OCI-LY7 (cell line): Measurements from ENCODE around the gene RCCD1. TPM values are rescaled to one million over a fixed set of nuclear protein-coding genes. Genes with fewer than 3 reads are reported as not detected.

Source experiments
- BruUV-seq: library from RNA; stranded (reverse); fragments of 400-500 nt; replicated peaks from 2 replicates; lab custom pipeline; 2021; lab: Mats Ljungman, UMichigan
- CTCF ChIA-PET: fragments of 300-600 bp; sonication (Branson Sonifier 250); formaldehyde crosslinking; loops from one replicate; lab custom pipeline; 2022; ENCODE audit warnings: antibody characterized with exemption; ENCODE audit not compliant: unreplicated experiment; lab: Charles Lee
- POLR2A ChIA-PET: fragments of 300-600 bp; sonication (Branson Sonifier 250); formaldehyde crosslinking; loops from one replicate; lab custom pipeline; 2022; ENCODE audit warnings: antibody characterized with exemption; lab: Charles Lee
- DNase-seq: peaks from one replicate; pipeline ENCODE4 v3.0.0-alpha.2; 2015; ENCODE audit warnings: low spot score
- H2AFZ ChIP-seq: fragments of 200-600 bp; sonication (generic), shearing (Covaris generic); 2 replicates; pipeline ENCODE4 v1.6.1; 2014; ENCODE audit warnings: mild to moderate bottlenecking, antibody characterized with exemption, low read length, moderate library complexity
- H3K27ac ChIP-seq: fragments of 200-600 bp; sonication (generic); 2 replicates; pipeline ENCODE4 v1.5.1; 2014; ENCODE audit warnings: mixed run types, low read depth, mild to moderate bottlenecking, moderate library complexity, low read length, inconsistent platforms; ENCODE audit not compliant: poor library complexity, severe bottlenecking
- H3K36me3 ChIP-seq: fragments of 200-600 bp; sonication (generic); 2 replicates; pipeline ENCODE4 v1.6.1; 2014; ENCODE audit warnings: mild to moderate bottlenecking, antibody characterized with exemption, low read length, moderate library complexity, mixed read lengths; ENCODE audit not compliant: insufficient read depth
- H3K4me1 ChIP-seq: fragments of 200-600 bp; sonication (generic); 2 replicates; pipeline ENCODE4 v1.5.1; 2014; ENCODE audit warnings: mild to moderate bottlenecking, low read length; ENCODE audit not compliant: insufficient read depth, poor library complexity, severe bottlenecking
- H3K4me2 ChIP-seq: fragments of 200-600 bp; sonication (generic); 2 replicates; pipeline ENCODE4 v1.6.1; 2014; ENCODE audit warnings: mild to moderate bottlenecking, low read length
- H3K4me3 ChIP-seq: fragments of 200-600 bp; sonication (generic); 2 replicates; pipeline ENCODE4 v1.5.1; 2014; ENCODE audit warnings: mild to moderate bottlenecking, low read depth, low read length; ENCODE audit not compliant: poor library complexity, severe bottlenecking
- H3K79me2 ChIP-seq: fragments of 200-600 bp; sonication (generic); 2 replicates; pipeline ENCODE4 v1.6.1; 2016; ENCODE audit warnings: low read depth, mild to moderate bottlenecking, low read length, moderate library complexity, mixed read lengths; ENCODE audit not compliant: insufficient read depth
- H3K9me2 ChIP-seq: fragments of 200-600 bp; sonication (generic); 2 replicates; pipeline ENCODE4 v1.6.1; 2016; ENCODE audit warnings: mild to moderate bottlenecking, low read length, mixed read lengths; ENCODE audit not compliant: insufficient read depth
- H3K9me3 ChIP-seq: fragments of 200-600 bp; sonication (generic); 2 replicates; pipeline ENCODE4 v1.6.1; 2014; ENCODE audit warnings: mild to moderate bottlenecking, mixed run types, low read length, mixed read lengths
- H4K20me1 ChIP-seq: fragments of 200-600 bp; sonication (generic); 2 replicates; pipeline ENCODE4 v1.6.1; 2014; ENCODE audit warnings: mild to moderate bottlenecking, antibody characterized with exemption, low read length, moderate library complexity, mixed read lengths; ENCODE audit not compliant: insufficient read depth
- EZH2phosphoT487 ChIP-seq: fragments of 200-600 bp; sonication (generic); IDR thresholded peaks from 2 replicates; pipeline ENCODE4 v1.6.1; 2018; ENCODE audit warnings: low read depth, borderline replicate concordance, mild to moderate bottlenecking, mixed run types, antibody characterized with exemption, low read length, moderate library complexity, mixed read lengths
- intact Hi-C: fragments of 100-400 bp; cut with micrococcal nuclease; formaldehyde crosslinking; loops from one replicate; pipeline ENCODE4 v1.10.0; 2022; ENCODE audit not compliant: unreplicated experiment
- total RNA-seq, 2 experiments: library from RNA; depleted of rRNA in 1 of 2; stranded (reverse); fragments of >200 nt in 1 of 2; shearing (Covaris generic) in 1 of 2; gene quantifications; 2 replicates each; pipeline ENCODE4 v1.2.3, GENCODE V29; 2014 to 2022
- TF ChIP-seq, protein P1 (sequence below): fragments of 200-600 bp; sonication (generic); conservative IDR thresholded peaks from 2 replicates; pipeline ENCODE4 v1.5.1; 2014; ENCODE audit warnings: mild to moderate bottlenecking, antibody characterized with exemption, low read length, moderate library complexity, mixed read lengths

Gene RCCD1
- total RNA-seq, 2 experiments from 2014 or later, result 77.7 to 84.5 TPM

GRCh38 chr15:90957791-90958190 is 3.1 kb downstream of the RCCD1 start:
- intact Hi-C loops, result loop anchor here (2.0 kb wide), 1 partner anchor 313 kb away; no protein-coding TSS in a partner anchor
- ChIA-PET CTCF (interaction anchor here (0.9 to 1.5 kb wide), 3 partner anchors 22 to 31 kb away, joined by 3 to 8 read pairs (median 5); partner anchors contain the start of gene HDDC3), POLR2A (interaction anchor here (0.6 to 6.1 kb wide), 4 partner anchors 10 to 173 kb away, joined by 3 to 58 read pairs (median 6); partner anchors contain the start of genes HDDC3 and UNC45A)
- no peak for TF ChIP-seq EZH2phosphoT487
- TF ChIP-seq, protein P1, sequence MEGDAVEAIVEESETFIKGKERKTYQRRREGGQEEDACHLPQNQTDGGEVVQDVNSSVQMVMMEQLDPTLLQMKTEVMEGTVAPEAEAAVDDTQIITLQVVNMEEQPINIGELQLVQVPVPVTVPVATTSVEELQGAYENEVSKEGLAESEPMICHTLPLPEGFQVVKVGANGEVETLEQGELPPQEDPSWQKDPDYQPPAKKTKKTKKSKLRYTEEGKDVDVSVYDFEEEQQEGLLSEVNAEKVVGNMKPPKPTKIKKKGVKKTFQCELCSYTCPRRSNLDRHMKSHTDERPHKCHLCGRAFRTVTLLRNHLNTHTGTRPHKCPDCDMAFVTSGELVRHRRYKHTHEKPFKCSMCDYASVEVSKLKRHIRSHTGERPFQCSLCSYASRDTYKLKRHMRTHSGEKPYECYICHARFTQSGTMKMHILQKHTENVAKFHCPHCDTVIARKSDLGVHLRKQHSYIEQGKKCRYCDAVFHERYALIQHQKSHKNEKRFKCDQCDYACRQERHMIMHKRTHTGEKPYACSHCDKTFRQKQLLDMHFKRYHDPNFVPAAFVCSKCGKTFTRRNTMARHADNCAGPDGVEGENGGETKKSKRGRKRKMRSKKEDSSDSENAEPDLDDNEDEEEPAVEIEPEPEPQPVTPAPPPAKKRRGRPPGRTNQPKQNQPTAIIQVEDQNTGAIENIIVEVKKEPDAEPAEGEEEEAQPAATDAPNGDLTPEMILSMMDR, result no peak
- H3K9me2 ChIP-seq, result no peaks in the 10 kb centered on the region
- no peak overlapping the region for H2AFZ ChIP-seq
- H3K36me3 ChIP-seq, result peaks cover 68% of the 10 kb centered on the region
- BruUV-seq, result no TSS peak
- no peak for DNase-seq
- H3K4me1 ChIP-seq, result peaks cover 18% of the 10 kb centered on the region
- peaks cover 12% of the 10 kb centered on the region for H3K79me2 ChIP-seq
- no peaks in the 10 kb centered on the region for H3K9me3 ChIP-seq
- H3K4me3 ChIP-seq, result no peak overlapping the region
- H3K4me2 ChIP-seq, result no peak overlapping the region
- H3K27ac ChIP-seq, result no peak overlapping the region
- H4K20me1 ChIP-seq, result no peaks in the 10 kb centered on the region

DNA sequence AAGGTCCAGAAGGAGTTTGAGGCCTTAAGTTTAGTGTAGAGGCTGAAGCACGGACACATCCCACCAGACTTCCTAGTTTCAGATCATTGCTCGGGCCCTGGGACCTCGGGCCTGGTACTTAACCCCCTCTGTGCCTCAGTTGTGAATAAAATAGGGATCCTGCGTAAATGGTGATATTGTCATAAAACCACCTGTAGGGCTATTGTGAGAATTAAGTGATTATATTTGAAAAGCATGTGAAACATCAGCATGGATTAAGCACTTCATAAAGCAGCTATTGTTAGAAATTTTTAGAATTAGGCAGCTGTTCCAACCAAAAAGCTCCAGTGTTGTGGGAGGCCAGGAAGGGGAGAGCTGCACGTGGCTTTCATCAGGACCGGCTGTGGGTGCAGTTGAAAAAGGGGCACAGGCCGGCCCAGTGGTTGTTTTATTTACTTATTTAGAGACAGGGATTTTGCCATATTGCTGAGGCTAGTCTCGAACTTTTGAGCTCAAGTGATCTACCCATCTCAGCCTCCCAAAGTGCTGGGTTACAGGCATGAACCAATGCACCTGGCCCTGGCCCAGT is 4.4 kb downstream of the RCCD1 start:
- TF ChIP-seq EZH2phosphoT487, result no peak
- TF ChIP-seq, protein P1, result no peak
- ChIA-PET POLR2A (interaction anchor here (0.7 to 6.1 kb wide), 6 partner anchors 25 to 68 kb away, joined by 3 to 58 read pairs (median 6); partner anchors contain the start of genes HDDC3 and UNC45A), CTCF (no interaction called here)
- Histone ChIP-seq H3K4me3 (no peak overlapping the region), H3K27ac (no peak overlapping the region), H3K9me2 (no peaks in the 10 kb centered on the region), H3K9me3 (no peaks in the 10 kb centered on the region), H3K79me2 (peaks cover 12% of the 10 kb centered on the region), H3K4me2 (no peak overlapping the region), H3K36me3 (peaks cover 68% of the 10 kb centered on the region), H2AFZ (no peak overlapping the region), H4K20me1 (no peaks in the 10 kb centered on the region; the same call in 1 of the 2 replicates), H3K4me1 (peaks cover 16% of the 10 kb centered on the region)
- intact Hi-C loops, result no loop called here
- DNase-seq, result no peak
- no TSS peak for BruUV-seq

DNA sequence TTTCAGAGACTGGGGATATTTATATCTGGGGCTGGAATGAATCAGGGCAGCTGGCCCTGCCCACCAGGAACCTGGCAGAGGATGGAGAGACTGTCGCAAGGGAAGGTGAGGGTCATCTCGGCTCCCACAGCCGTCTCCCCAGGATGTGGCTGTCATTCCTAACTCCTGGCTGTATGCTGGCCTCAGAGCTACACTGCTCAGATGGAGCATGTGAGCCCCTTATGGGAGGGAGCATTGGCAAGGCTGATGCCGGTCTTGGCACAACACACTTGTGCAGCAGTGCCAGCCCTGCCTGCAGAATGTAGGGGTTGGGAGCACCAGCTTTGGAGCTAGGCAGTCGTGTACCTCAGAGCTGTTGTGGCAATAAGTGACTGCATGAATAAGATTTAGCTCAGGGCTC is 5.2 kb downstream of the RCCD1 start:
- BruUV-seq, result no TSS peak
- H2AFZ ChIP-seq, result no peak overlapping the region
- ChIA-PET POLR2A (interaction anchor here (1.0 to 2.1 kb wide), 3 partner anchors 27 to 67 kb away, joined by 3 to 5 read pairs (median 4); partner anchors contain the start of gene HDDC3), CTCF (no interaction called here)
- DNase-seq, result no peak
- no peak overlapping the region for H3K27ac ChIP-seq
- H3K4me2 ChIP-seq, result no peak overlapping the region
- TF ChIP-seq, protein P1, result no peak
- intact Hi-C loops, result no loop called here
- no peaks in the 10 kb centered on the region for H3K9me2 ChIP-seq
- peaks cover 12% of the 10 kb centered on the region for H3K79me2 ChIP-seq
- H3K4me3 ChIP-seq, result no peak overlapping the region
- H3K4me1 ChIP-seq, result peaks cover 11% of the 10 kb centered on the region
- no peaks in the 10 kb centered on the region for H3K9me3 ChIP-seq
- H3K36me3 ChIP-seq, result peaks cover 75% of the 10 kb centered on the region
- no peaks in the 10 kb centered on the region; the same call in 1 of the 2 replicates for H4K20me1 ChIP-seq
